CD14-positive monocyte (primary cell): ENCODE data around the gene NPAS2. TPM values are rescaled to one million over a fixed set of nuclear protein-coding genes. Genes with fewer than 3 reads are reported as not detected.

Experiments
- DNase-seq, 3 donors: peaks; one replicate each; pipeline ENCODE4 v3.0.0-alpha.2; 2011 to 2022
- H2AFZ ChIP-seq: 2 replicates; pipeline ENCODE4 v1.6.0; 2012; ENCODE audit warnings: mild to moderate bottlenecking, low read depth, low read length, inconsistent platforms; ENCODE audit not compliant: insufficient read depth, poor library complexity, severe bottlenecking
- H3K27ac ChIP-seq, 2 donors: 1 replicate in 1 of 2; 2 replicates in 1 of 2; pipeline ENCODE4 v1.5.1; 2012 to 2013; ENCODE audit warnings: low read length in 2 of 2, control low read depth in 1 of 2, inconsistent platforms in 1 of 2, low read depth in 1 of 2, mild to moderate bottlenecking in 1 of 2
- H3K27me3 ChIP-seq, 2 donors: one replicate each; pipeline versions ENCODE4 v1.6.0 to v1.6.1; 2011 to 2013; ENCODE audit warnings: low read length in 2 of 2; ENCODE audit not compliant: control insufficient read depth in 2 of 2, insufficient read depth in 2 of 2
- H3K36me3 ChIP-seq, 2 donors: replicated peaks in 1 of 2; 1 replicate in 1 of 2; 2 replicates in 1 of 2; pipeline versions ENCODE4 v1.5.1 to v1.6.1; 2012 to 2013; ENCODE audit warnings: low read length in 2 of 2, control low read depth in 1 of 2, inconsistent platforms in 1 of 2, mild to moderate bottlenecking in 1 of 2; ENCODE audit not compliant: insufficient read depth in 2 of 2, control insufficient read depth in 1 of 2
- H3K4me1 ChIP-seq, 2 donors: 1 replicate in 1 of 2; 2 replicates in 1 of 2; pipeline versions ENCODE4 v1.5.1 to v1.6.1; 2012 to 2013; ENCODE audit warnings: low read length in 2 of 2, control low read depth in 1 of 2, inconsistent platforms in 1 of 2, mild to moderate bottlenecking in 1 of 2, moderate library complexity in 1 of 2; ENCODE audit not compliant: insufficient read depth in 2 of 2, control insufficient read depth in 1 of 2
- H3K4me2 ChIP-seq: replicated peaks from 2 replicates; pipeline ENCODE3; 2012; ENCODE audit warnings: low read length, moderate library complexity, mild to moderate bottlenecking; ENCODE audit not compliant: poor library complexity, severe bottlenecking; ENCODE audit errors: extremely low read depth
- H3K4me3 ChIP-seq, 3 experiments: fragments of 200-600 bp in 1 of 3; sonication (generic) in 1 of 3; replicated peaks in 1 of 3; 1 replicate in 2 of 3; 2 replicates in 1 of 3; pipeline ENCODE4 v1.5.1; 2011 to 2013; ENCODE audit warnings: low read length in 3 of 3, mild to moderate bottlenecking in 3 of 3, control low read depth in 2 of 3, low read depth in 2 of 3, inconsistent platforms in 1 of 3, moderate library complexity in 1 of 3
- H3K79me2 ChIP-seq: 2 replicates; pipeline ENCODE4 v1.6.0; 2012; ENCODE audit warnings: mild to moderate bottlenecking, control low read depth, inconsistent platforms, low read length, moderate library complexity; ENCODE audit not compliant: insufficient read depth
- H3K9ac ChIP-seq: 2 replicates; pipeline ENCODE4 v1.6.0; 2017; ENCODE audit warnings: low read length, mild to moderate bottlenecking; ENCODE audit not compliant: insufficient read depth, poor library complexity, severe bottlenecking
- H3K9me3 ChIP-seq, 2 donors: replicated peaks in 1 of 2; 1 replicate in 1 of 2; 2 replicates in 1 of 2; pipeline versions ENCODE4 v1.5.1 to v1.6.1; 2012 to 2013; ENCODE audit warnings: low read length in 2 of 2, control low read depth in 1 of 2; ENCODE audit not compliant: control insufficient read depth in 1 of 2, insufficient read depth in 1 of 2
- H4K20me1 ChIP-seq: 2 replicates; pipeline ENCODE4 v1.6.0; 2012; ENCODE audit warnings: mild to moderate bottlenecking, low read length, control low read depth, moderate library complexity; ENCODE audit not compliant: insufficient read depth
- H3K27ac Mint-ChIP-seq, 7 donors: one replicate each; pipeline ENCODE4 v1.8.0; 2020; ENCODE audit warnings: mild to moderate bottlenecking in 7 of 7, mixed read lengths in 7 of 7, moderate library complexity in 6 of 7, inconsistent platforms in 2 of 7
- H3K27me3 Mint-ChIP-seq, 3 donors: one replicate each; pipeline ENCODE4 v1.8.0; 2021 to 2022; ENCODE audit warnings: low read depth in 3 of 3, mild to moderate bottlenecking in 3 of 3, mixed read lengths in 3 of 3, moderate library complexity in 3 of 3, inconsistent platforms in 1 of 3
- H3K36me3 Mint-ChIP-seq, 2 donors: one replicate each; pipeline ENCODE4 v1.8.0; 2020; ENCODE audit warnings: mixed read lengths in 2 of 2, inconsistent platforms in 1 of 2, mild to moderate bottlenecking in 1 of 2
- H3K4me1 Mint-ChIP-seq: one replicate; pipeline ENCODE4 v1.8.0; 2020; ENCODE audit warnings: mild to moderate bottlenecking, mixed read lengths
- H3K4me3 Mint-ChIP-seq, 2 donors: one replicate each; pipeline ENCODE4 v1.8.0; 2020; ENCODE audit warnings: mild to moderate bottlenecking in 2 of 2, mixed read lengths in 2 of 2, moderate library complexity in 1 of 2
- H3K9me3 Mint-ChIP-seq, 7 donors: one replicate each; pipeline ENCODE4 v1.8.0; 2020 to 2022; ENCODE audit warnings: mixed read lengths in 7 of 7, mild to moderate bottlenecking in 6 of 7, moderate library complexity in 6 of 7, inconsistent platforms in 2 of 7
- WGBS: methylation state at CpG from one replicate; pipeline ENCODE4 v1.1.5; 2013; ENCODE audit warnings: missing lambda C conversion rate; ENCODE audit not compliant: insufficient coverage; 5-methylcytosine and 5-hydroxymethylcytosine counted together
- intact Hi-C, 2 donors: fragments of 100-400 bp; cut with micrococcal nuclease; formaldehyde crosslinking; loops; one replicate each; pipeline versions ENCODE4 v1.15.0 to v1.15.1; 2023
- polyA plus RNA-seq, 3 donors: library from polyadenylated mRNA; depleted of rRNA in 1 of 3; unstranded in 2 of 3; stranded (reverse) in 1 of 3; fragments of 300-500 nt in 2 of 3; fragments of >200 nt in 1 of 3; fragmentation: Illumina TruSeq in 2 of 3; gene quantifications; 1 replicate in 2 of 3; 2 replicates in 1 of 3; pipeline ENCODE4 v1.2.3, GENCODE V29; 2012 to 2021
- TF ChIP-seq, protein P1 (sequence below): fragments of 200-600 bp; IDR thresholded peaks from one replicate; pipeline ENCODE4 v1.8.0; 2022; ENCODE audit warnings: antibody characterized with exemption, mild to moderate bottlenecking

Gene NPAS2
- polyA plus RNA-seq, 3 donors = not detected

DNA sequence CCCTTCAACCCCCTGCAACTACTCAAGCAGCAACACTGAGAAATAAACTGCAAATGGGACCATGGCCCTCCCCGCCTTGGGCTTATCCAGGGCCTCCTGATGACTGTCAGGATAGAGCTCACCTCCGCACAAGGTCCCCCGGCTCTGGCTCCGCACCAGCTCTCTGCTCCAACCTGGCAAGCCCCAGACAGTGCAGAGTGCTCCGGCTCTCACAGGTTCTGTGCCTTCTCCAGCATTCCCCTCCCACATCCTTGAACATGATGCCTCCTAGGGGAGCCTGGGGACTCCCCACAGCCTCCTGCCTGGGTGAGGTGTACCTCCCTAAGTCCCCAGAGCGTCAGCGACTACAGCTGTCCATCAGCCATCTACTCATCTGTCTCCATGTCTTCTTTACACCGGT is 26.7 kb upstream of the NPAS2 start:
- no peak overlapping the region for H3K27ac ChIP-seq
- peaks cover 2 to 12% (median 7%) of the 10 kb centered on the region in 3 donors for H3K27me3 Mint-ChIP-seq
- H3K4me3 Mint-ChIP-seq = no peak overlapping the region
- no peaks in the 10 kb centered on the region for H3K27me3 ChIP-seq
- intact Hi-C loops = no loop called here
- no peak for DNase-seq
- H3K27ac Mint-ChIP-seq = no peak overlapping the region
- peaks cover 0 to 4% (median 3%) of the 10 kb centered on the region in 7 donors for H3K9me3 Mint-ChIP-seq
- H3K4me3 ChIP-seq = no peak overlapping the region
- H3K4me1 ChIP-seq = no peaks in the 10 kb centered on the region
- H3K9ac ChIP-seq = no peak overlapping the region
- TF ChIP-seq, protein P1, sequence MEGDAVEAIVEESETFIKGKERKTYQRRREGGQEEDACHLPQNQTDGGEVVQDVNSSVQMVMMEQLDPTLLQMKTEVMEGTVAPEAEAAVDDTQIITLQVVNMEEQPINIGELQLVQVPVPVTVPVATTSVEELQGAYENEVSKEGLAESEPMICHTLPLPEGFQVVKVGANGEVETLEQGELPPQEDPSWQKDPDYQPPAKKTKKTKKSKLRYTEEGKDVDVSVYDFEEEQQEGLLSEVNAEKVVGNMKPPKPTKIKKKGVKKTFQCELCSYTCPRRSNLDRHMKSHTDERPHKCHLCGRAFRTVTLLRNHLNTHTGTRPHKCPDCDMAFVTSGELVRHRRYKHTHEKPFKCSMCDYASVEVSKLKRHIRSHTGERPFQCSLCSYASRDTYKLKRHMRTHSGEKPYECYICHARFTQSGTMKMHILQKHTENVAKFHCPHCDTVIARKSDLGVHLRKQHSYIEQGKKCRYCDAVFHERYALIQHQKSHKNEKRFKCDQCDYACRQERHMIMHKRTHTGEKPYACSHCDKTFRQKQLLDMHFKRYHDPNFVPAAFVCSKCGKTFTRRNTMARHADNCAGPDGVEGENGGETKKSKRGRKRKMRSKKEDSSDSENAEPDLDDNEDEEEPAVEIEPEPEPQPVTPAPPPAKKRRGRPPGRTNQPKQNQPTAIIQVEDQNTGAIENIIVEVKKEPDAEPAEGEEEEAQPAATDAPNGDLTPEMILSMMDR = no peak
- H3K36me3 Mint-ChIP-seq = no peaks in the 10 kb centered on the region
- no peaks in the 10 kb centered on the region for H3K4me1 Mint-ChIP-seq
- H4K20me1 ChIP-seq = no peaks in the 10 kb centered on the region
- no peaks in the 10 kb centered on the region for H3K9me3 ChIP-seq
- no peaks in the 10 kb centered on the region for H3K79me2 ChIP-seq
- H3K4me2 ChIP-seq = no peak overlapping the region
- no peaks in the 10 kb centered on the region for H3K36me3 ChIP-seq
- 97% methylated on average over 6 of the region's 8 CpGs for WGBS
- no peak overlapping the region for H2AFZ ChIP-seq

DNA sequence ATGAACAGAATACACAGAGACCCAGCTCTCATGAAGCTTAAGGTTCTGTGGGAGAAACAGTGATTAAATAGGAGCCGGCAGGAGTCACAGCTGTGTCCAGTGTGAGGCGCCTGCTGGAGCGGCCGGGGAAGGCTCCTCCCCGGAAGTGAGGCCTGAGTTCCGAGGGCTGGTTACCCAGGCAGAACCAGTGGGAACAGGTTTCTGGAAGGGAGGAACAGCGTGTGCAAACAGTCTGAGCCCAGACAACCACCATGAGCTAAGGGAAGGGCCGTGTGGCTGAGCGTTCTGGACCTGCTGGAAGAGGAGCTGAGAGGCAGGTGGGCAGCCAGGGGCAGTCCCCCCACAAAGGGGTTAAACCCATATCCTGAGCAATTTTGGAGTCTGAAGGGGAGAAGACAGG is 26.0 kb upstream of the NPAS2 start:
- no peaks in the 10 kb centered on the region for H3K9me3 ChIP-seq
- no peaks in the 10 kb centered on the region for H3K27me3 ChIP-seq
- no peak overlapping the region for H3K4me2 ChIP-seq
- Mint-ChIP-seq H3K27ac (no peak overlapping the region), H3K9me3 (peaks cover 0 to 4% (median 0%) of the 10 kb centered on the region in 7 donors), H3K4me1 (no peaks in the 10 kb centered on the region), H3K4me3 (no peak overlapping the region), H3K27me3 (peaks cover 2 to 14% (median 11%) of the 10 kb centered on the region in 3 donors), H3K36me3 (no peaks in the 10 kb centered on the region)
- no peak for DNase-seq
- 86% methylated on average over 9 of the region's 9 CpGs for WGBS
- no peak overlapping the region for H2AFZ ChIP-seq
- intact Hi-C loops = no loop called here
- H3K36me3 ChIP-seq = no peaks in the 10 kb centered on the region
- TF ChIP-seq, protein P1 = no peak
- H3K79me2 ChIP-seq = no peaks in the 10 kb centered on the region
- H3K4me1 ChIP-seq = no peaks in the 10 kb centered on the region
- no peaks in the 10 kb centered on the region for H4K20me1 ChIP-seq
- no peak overlapping the region for H3K4me3 ChIP-seq
- H3K27ac ChIP-seq = no peak overlapping the region
- H3K9ac ChIP-seq = no peak overlapping the region
